Naive B cell (primary cell): ENCODE results near the gene HHIPL2. TPM values are rescaled to one million over a fixed set of nuclear protein-coding genes. Genes with fewer than 3 reads are reported as not detected.

Source experiments
- polyA plus RNA-seq, 6 donors: library from polyadenylated mRNA; unstranded; fragments of 300-500 nt; fragmentation: Illumina TruSeq; gene quantifications; one replicate each; pipeline ENCODE4 v1.2.3, GENCODE V29; 2021; ENCODE audit warnings: low read depth in 6 of 6

HHIPL2 gene
- polyA plus RNA-seq, 6 donors from 2014 or later = 0.23 TPM; not detected in 5

Other genes with a start within 250 kb of the HHIPL2 start
- gene TAF1A, start 41.8 kb upstream of the HHIPL2 start, polyA plus RNA-seq = 10 to 100 TPM in 5 of 6 donors, 1 to 10 TPM in 1; 4.5 to 23.0 (median 15.1) TPM
- gene MIA3, start 70.0 kb upstream of the HHIPL2 start, polyA plus RNA-seq = 10 to 100 TPM; 32.0 to 76.7 (median 53.0) TPM
- gene AIDA, start 164.4 kb upstream of the HHIPL2 start, polyA plus RNA-seq = 100 to 1,000 TPM in 2 of 6 donors, 10 to 100 TPM in 4; 78.6 to 104 (median 82.1) TPM
- 10 to 100 TPM; 12.1 to 19.0 (median 14.7) TPM for gene BROX, start 164.5 kb upstream of the HHIPL2 start, polyA plus RNA-seq
- gene FAM177B, start 189.1 kb upstream of the HHIPL2 start, polyA plus RNA-seq = 100 to 1,000 TPM in 2 of 6 donors, 10 to 100 TPM in 4; 38.4 to 120 (median 66.8) TPM